ENCODE measurements around the gene PLEKHA7. TPM values are rescaled to one million over a fixed set of nuclear protein-coding genes. Genes with fewer than 3 reads are reported as not detected.

The PLEKHA7 gene
- total and polyA plus RNA-seq, 8 donors: 14.9 to 29.9 (median 20.0) TPM

DNA sequence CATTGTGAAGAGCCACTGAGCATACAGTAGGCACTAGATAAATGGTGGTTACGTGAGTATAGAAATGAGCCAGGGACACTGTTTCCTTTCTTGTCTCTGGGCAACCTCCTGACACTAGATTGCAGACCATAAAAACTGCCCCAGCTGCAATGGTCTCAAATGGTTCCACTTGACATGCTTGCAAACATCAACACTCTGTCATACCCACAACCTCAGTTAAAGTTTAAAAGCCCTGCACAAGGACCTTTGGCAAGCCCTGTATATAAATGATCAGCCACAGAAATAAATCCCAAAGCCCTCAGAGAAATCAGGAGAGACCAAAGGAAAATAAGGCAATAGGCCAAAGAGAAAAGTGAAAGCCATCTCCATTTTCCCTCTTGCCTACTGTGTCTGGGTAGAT, 20.7 kb downstream of the PLEKHA7 start:
- no peak for TF ChIP-seq CTCF (IDR thresholded peaks at IDR 0.05)
- no peaks in the 10 kb centered on the region for H3K27me3 ChIP-seq
- no peaks in the 10 kb centered on the region for H3K9me3 ChIP-seq
- peak overlapping the region in 2 of 4 donors; percentile 53 to 58 for H3K27ac ChIP-seq
- H3K36me3 ChIP-seq: peaks cover 0 to 6% (median 0%) of the 10 kb centered on the region in 3 donors
- FAIRE-seq (no peak), DNase-seq (no peak), ATAC-seq (peak in 2 of 4 donors; percentile 19 to 37)
- 28 to 29% methylated on average over 1 of the region's 1 CpG for WGBS, 2 donors
- H3K4me1 ChIP-seq: peaks cover 44 to 62% (median 56%) of the 10 kb centered on the region in 3 donors
- intact Hi-C loops (cut with DNase I): no loop called here
- H3K4me3 ChIP-seq: no peak overlapping the region

DNA sequence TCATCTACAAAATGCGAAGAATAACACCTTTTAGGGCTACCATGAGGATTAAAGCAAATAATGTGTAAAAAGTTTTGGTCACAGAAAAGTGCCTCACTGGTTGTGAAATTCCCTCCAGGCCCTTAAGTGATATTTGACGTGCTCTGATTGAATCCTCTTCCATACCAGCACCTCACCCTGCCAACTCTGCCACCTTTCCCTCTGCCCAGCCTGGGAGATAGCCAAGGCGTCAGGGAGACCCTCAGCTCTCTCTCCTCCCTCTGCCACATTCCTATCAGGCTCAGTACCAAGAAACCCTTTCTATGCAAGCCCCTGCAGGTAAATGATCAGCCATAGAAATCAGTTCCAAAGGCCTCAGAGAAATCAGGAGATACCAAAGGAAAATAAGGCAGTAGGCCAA, 21.4 kb downstream of the PLEKHA7 start:
- H3K27ac ChIP-seq: peak overlapping the region in 2 of 4 donors; percentile 53 to 58
- FAIRE-seq: no peak
- H3K9me3 ChIP-seq: no peaks in the 10 kb centered on the region
- H3K27me3 ChIP-seq: no peaks in the 10 kb centered on the region
- no peak for TF ChIP-seq CTCF (IDR thresholded peaks at IDR 0.05)
- intact Hi-C loops (cut with DNase I): no loop called here
- no peak for DNase-seq
- H3K4me3 ChIP-seq: no peak overlapping the region
- H3K36me3 ChIP-seq: peaks cover 0 to 6% (median 0%) of the 10 kb centered on the region in 3 donors
- no peak for ATAC-seq
- 68 to 73% methylated on average over 3 of the region's 3 CpGs for WGBS, 2 donors
- H3K4me1 ChIP-seq: peaks cover 48 to 65% (median 55%) of the 10 kb centered on the region in 3 donors

- intact Hi-C loops (cut with DNase I): no loop called here
- no peaks in the 10 kb centered on the region for H3K27me3 ChIP-seq
- H3K36me3 ChIP-seq: peaks cover 0 to 6% (median 0%) of the 10 kb centered on the region in 3 donors
- peak overlapping the region in 1 of 4 donors; percentile 37 for H3K27ac ChIP-seq
- no peak for FAIRE-seq
- TF ChIP-seq CTCF (IDR thresholded peaks at IDR 0.05): no peak
- no peaks in the 10 kb centered on the region for H3K9me3 ChIP-seq
- 89 to 90% methylated on average over 2 of the region's 2 CpGs for WGBS, 2 donors
- H3K4me1 ChIP-seq: peaks cover 52 to 64% (median 54%) of the 10 kb centered on the region in 3 donors
- no peak overlapping the region for H3K4me3 ChIP-seq
- peak in 2 of 6 donors; percentile 28 to 50 for DNase-seq
- no peak for ATAC-seq
Observed at GRCh38 chr11:16989554-16989953, 24.7 kb downstream of the PLEKHA7 start.

DNA sequence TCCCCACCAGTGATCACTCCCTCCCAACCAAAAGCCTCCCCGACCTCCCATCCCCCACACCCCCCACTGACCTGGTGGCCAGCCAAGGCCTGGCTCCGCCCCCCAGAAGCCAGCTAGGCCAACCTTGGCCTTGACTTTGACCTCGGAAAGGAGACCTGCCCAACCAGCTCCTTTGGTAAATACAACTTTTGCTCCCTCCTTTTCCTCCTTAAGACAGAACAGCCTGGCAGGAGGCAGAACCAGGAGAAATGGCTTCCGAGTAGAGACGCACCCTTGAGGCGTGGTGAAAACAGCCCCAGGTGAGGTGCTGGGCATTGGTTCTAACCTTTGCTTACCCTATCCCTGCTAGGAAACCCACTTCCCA, 27.0 kb downstream of the PLEKHA7 start:
- Histone ChIP-seq H3K27me3 (no peaks in the 10 kb centered on the region), H3K4me3 (peak overlapping the region in 1 of 4 donors; percentile 2), H3K36me3 (peaks cover 0 to 5% (median 0%) of the 10 kb centered on the region in 3 donors), H3K4me1 (peaks cover 49 to 64% (median 53%) of the 10 kb centered on the region in 3 donors), H3K27ac (peak overlapping the region; percentile 44 to 92 (median 85)), H3K9me3 (no peaks in the 10 kb centered on the region)
- FAIRE-seq: no peak
- DNase-seq: peak; percentile 76 to 83 (median 78)
- intact Hi-C loops (cut with DNase I): no loop called here
- 21 to 29% methylated on average over 6 of the region's 6 CpGs for WGBS, 2 donors
- no peak for TF ChIP-seq CTCF (IDR thresholded peaks at IDR 0.05)
- peak; percentile 71 to 77 (median 74) for ATAC-seq

- intact Hi-C loops (cut with DNase I): no loop called here
- Histone ChIP-seq H3K27me3 (no peaks in the 10 kb centered on the region), H3K36me3 (no peaks in the 10 kb centered on the region), H3K9me3 (no peaks in the 10 kb centered on the region), H3K4me3 (peak overlapping the region in 1 of 4 donors; percentile 5), H3K4me1 (peaks cover 54 to 64% (median 58%) of the 10 kb centered on the region in 3 donors), H3K27ac (peak overlapping the region; percentile 44 to 92 (median 85))
- DNase-seq (peak; percentile 77 to 93 (median 89)), FAIRE-seq (no peak), ATAC-seq (peak; percentile 82 to 87 (median 83))
- WGBS, 2 donors: 19 to 20% methylated on average over 5 of the region's 5 CpGs
- no peak for TF ChIP-seq CTCF (IDR thresholded peaks at IDR 0.05)
Observed at GRCh38 chr11:16986434-16987204, 27.6 kb downstream of the PLEKHA7 start.
